ENCODE results near the gene G3BP2. TPM values are rescaled to one million over a fixed set of nuclear protein-coding genes. Genes with fewer than 3 reads are reported as not detected.

G3BP2 gene
- total and polyA plus RNA-seq, 2 of the 13 experiments (the other 11 are each of a cell fraction or from before 2014, with no cell fraction given): 51.7 to 179 TPM

DNA sequence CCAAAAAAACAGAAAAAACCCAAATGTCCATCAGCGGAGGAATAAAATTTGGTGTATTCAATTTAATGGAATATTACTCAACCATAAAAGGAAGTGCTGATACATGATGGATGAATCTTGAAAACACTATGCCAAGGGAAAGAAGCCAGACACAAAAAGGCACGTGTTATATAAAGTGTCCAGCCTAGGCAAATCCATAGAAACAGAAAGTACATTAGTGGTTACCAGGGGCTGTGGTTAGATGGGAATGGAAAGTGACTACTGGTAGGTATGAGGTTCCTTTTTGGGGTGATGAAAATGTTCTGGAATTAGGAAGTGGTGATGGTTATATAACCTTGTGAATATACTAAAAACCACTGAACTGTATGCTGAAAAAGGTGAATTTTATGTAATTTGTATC, 39.4 kb downstream of the G3BP2 start (continued):
- TF ChIP-seq, protein P1, sequence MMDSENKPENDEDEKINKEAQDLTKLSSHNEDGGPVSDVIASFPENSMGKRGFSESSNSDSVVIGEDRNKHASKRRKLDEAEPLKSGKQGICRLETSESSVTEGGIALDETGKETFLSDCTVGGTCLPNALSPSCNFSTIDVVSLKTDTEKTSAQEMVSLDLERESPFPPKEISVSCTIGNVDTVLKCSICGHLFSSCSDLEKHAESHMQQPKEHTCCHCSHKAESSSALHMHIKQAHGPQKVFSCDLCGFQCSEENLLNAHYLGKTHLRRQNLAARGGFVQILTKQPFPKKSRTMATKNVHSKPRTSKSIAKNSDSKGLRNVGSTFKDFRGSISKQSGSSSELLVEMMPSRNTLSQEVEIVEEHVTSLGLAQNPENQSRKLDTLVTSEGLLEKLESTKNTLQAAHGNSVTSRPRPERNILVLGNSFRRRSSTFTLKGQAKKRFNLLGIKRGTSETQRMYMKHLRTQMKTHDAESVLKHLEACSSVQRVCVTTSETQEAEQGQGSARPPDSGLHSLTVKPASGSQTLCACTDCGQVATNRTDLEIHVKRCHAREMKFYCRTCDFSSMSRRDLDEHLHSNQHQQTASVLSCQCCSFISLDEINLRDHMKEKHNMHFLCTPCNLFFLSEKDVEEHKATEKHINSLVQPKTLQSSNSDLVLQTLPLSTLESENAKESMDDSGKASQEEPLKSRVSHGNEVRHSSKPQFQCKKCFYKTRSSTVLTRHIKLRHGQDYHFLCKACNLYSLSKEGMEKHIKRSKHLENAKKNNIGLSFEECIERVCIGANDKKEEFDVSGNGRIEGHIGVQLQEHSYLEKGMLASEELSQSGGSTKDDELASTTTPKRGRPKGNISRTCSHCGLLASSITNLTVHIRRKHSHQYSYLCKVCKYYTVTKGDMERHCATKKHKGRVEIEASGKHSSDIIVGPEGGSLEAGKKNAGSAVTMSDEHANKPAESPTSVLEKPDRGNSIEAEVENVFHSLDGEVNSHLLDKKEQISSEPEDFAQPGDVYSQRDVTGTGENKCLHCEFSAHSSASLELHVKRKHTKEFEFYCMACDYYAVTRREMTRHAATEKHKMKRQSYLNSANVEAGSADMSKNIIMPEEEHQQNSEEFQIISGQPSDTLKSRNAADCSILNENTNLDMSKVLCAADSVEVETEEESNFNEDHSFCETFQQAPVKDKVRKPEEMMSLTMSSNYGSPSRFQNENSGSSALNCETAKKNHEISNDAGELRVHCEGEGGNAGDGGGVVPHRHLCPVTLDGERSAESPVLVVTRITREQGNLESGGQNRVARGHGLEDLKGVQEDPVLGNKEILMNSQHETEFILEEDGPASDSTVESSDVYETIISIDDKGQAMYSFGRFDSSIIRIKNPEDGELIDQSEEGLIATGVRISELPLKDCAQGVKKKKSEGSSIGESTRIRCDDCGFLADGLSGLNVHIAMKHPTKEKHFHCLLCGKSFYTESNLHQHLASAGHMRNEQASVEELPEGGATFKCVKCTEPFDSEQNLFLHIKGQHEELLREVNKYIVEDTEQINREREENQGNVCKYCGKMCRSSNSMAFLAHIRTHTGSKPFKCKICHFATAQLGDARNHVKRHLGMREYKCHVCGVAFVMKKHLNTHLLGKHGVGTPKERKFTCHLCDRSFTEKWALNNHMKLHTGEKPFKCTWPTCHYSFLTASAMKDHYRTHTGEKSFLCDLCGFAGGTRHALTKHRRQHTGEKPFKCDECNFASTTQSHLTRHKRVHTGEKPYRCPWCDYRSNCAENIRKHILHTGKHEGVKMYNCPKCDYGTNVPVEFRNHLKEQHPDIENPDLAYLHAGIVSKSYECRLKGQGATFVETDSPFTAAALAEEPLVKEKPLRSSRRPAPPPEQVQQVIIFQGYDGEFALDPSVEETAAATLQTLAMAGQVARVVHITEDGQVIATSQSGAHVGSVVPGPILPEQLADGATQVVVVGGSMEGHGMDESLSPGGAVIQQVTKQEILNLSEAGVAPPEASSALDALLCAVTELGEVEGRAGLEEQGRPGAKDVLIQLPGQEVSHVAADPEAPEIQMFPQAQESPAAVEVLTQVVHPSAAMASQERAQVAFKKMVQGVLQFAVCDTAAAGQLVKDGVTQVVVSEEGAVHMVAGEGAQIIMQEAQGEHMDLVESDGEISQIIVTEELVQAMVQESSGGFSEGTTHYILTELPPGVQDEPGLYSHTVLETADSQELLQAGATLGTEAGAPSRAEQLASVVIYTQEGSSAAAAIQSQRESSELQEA (CRISPR knock-in tag; IDR thresholded peaks at IDR 0.05; ENCODE audit: not compliant biosample characterization): no peak
- TF ChIP-seq GPBP1L1 (CRISPR knock-in tag; IDR thresholded peaks at IDR 0.05) (no peak), BRCA1 (CRISPR knock-in tag; IDR thresholded peaks at IDR 0.05) (no peak)

GRCh38 chr4:75630937-75631329, 42.3 kb downstream of the G3BP2 start:
- in situ Hi-C loops (cut with HindIII; ENCODE audit: extremely low pct_ligation_motif_present, low pct_unique_long_range_greater_than_20kb): no loop called here
- WGBS (ENCODE audit: low lambda C conversion rate): 79% methylated on average over 9 of the region's 9 CpGs
- H4K20me1 ChIP-seq (ENCODE audit: insufficient read depth, low read length): no peaks in the 10 kb centered on the region
- H3K79me2 ChIP-seq (ENCODE audit: insufficient read depth, low read length): no peaks in the 10 kb centered on the region
- no peak overlapping the region for H3K27ac ChIP-seq (ENCODE audit: extremely low read length, insufficient read depth, low read length)
- no TSS peak for BruUV-seq (replicated peaks)
- H3K36me3 ChIP-seq (replicated peaks in 1 of 2; ENCODE audit: control insufficient read depth in 1 of 2, insufficient read depth in 2 of 2, low read length in 2 of 2): no peaks in the 10 kb centered on the region
- no peak overlapping the region for H3K4me2 ChIP-seq (ENCODE audit: low read depth, low read length)
- H3K9me3 ChIP-seq (ENCODE audit: low read length): no peaks in the 10 kb centered on the region
- ChIA-PET CTCF (ENCODE audit: low intra/inter-chr PET ratio, low total read pairs) (no interaction called here), POLR2A (no interaction called here)
- no peak overlapping the region for H3K9ac ChIP-seq (ENCODE audit: insufficient read depth, low read depth, low read length)
- no peak for FAIRE-seq
- no peak for DNase-seq (ENCODE audit: low spot score)
- no peaks in the 10 kb centered on the region; a peak in 1 of 5 replicates for H3K27me3 ChIP-seq (ENCODE audit: control insufficient read depth in 1 of 2, insufficient read depth in 2 of 2, low read length in 2 of 2)
- H3K4me3 ChIP-seq (replicated peaks in 1 of 3; ENCODE audit: insufficient read depth in 1 of 3, low read depth in 2 of 3, low read length in 3 of 3): no peak overlapping the region
- H2AFZ ChIP-seq (ENCODE audit: low read length): no peak overlapping the region
- intact Hi-C loops (cut with micrococcal nuclease; ENCODE audit: unreplicated experiment): no loop called here
- H3K4me1 ChIP-seq (ENCODE audit: insufficient read depth, low read length): no peaks in the 10 kb centered on the region
- no peak for ATAC-seq
- TF ChIP-seq CEBPG (CRISPR knock-in tag; IDR thresholded peaks at IDR 0.05) (no peak), ZMYM2 (CRISPR knock-in tag; IDR thresholded peaks at IDR 0.05) (no peak), ATF1 (CRISPR knock-in tag; IDR thresholded peaks at IDR 0.05) (no peak), ZNF530 (CRISPR knock-in tag; IDR thresholded peaks at IDR 0.05; ENCODE audit: low read depth) (no peak), ZNF550 (CRISPR knock-in tag; IDR thresholded peaks at IDR 0.05; ENCODE audit: borderline replicate concordance) (no peak), ZNF883 (CRISPR knock-in tag; IDR thresholded peaks at IDR 0.05; ENCODE audit: not compliant biosample characterization) (no peak), ZNF253 (CRISPR knock-in tag; IDR thresholded peaks at IDR 0.05; ENCODE audit: borderline replicate concordance) (no peak)
- TF ChIP-seq, protein P2, sequence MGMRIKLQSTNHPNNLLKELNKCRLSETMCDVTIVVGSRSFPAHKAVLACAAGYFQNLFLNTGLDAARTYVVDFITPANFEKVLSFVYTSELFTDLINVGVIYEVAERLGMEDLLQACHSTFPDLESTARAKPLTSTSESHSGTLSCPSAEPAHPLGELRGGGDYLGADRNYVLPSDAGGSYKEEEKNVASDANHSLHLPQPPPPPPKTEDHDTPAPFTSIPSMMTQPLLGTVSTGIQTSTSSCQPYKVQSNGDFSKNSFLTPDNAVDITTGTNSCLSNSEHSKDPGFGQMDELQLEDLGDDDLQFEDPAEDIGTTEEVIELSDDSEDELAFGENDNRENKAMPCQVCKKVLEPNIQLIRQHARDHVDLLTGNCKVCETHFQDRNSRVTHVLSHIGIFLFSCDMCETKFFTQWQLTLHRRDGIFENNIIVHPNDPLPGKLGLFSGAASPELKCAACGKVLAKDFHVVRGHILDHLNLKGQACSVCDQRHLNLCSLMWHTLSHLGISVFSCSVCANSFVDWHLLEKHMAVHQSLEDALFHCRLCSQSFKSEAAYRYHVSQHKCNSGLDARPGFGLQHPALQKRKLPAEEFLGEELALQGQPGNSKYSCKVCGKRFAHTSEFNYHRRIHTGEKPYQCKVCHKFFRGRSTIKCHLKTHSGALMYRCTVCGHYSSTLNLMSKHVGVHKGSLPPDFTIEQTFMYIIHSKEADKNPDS (CRISPR knock-in tag; IDR thresholded peaks at IDR 0.05): no peak

Measured in HepG2 (cell line).